HG03378 (cell line): Measurements from ENCODE around the gene YPEL5.
"Not testable (repeated sequence)": the region's sequence is repeated elsewhere in the genome, so short reads cannot be mapped to it uniquely, and the experiment has no call there.

Source experiments
- ATAC-seq: cut with Tn5 transposase; IDR thresholded peaks from one replicate; pipeline ENCODE4 v1.9.1; 2021; ENCODE audit warnings: mild to moderate bottlenecking, moderate library complexity; ENCODE audit not compliant: unreplicated experiment

Gene YPEL5

DNA sequence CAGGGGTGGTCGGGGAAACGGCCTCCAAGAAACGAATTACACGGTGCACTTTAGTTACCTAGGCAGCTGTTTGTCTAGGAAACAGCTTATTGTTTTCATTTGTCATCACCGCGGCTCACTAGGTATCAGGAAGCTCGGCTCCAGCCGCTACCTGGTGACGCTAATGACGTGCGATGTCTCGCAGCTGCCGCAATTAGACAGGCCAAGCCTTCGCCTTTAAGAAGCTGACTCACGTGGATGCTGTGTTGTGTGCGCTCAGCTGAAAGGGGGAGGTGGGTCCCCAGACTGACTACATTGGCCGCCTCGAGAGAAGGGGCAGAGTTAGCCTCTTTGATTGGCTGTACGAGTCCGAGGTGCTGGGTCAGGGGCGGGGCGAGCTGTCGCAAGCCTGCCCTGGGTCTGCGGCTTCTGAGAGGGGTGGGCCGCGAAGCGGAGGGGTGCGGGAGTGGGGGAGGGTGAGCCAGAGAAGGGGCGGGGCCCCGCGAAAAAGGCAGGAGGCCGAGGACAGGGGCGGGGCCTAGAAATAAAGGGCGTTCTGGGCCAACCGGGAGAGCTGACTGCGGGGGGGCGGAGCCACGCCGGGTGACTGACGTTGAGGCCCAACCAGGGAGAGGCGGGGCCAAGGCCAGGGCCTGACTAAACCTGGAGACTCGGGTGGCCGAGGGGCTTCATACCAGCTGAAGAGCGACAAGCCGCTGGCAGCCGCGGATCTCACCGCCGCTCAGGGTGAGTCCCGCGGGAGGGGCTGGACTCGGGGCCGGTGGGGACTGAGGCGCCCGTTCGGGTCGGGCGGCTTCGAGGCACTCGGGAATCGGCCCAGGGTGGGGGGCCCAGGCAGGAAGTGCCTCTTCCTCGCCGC, at the start of gene YPEL5:
Gene YPEL5 (plus strand): TSS at position 671 of the 859 bp plus-strand sequence. CDS start 9,645 bp downstream, outside the sequence.
- peak; percentile 95 for ATAC-seq

- ATAC-seq, result no peak
These were observed 48.4 kb upstream of the YPEL5 start for GRCh38 chr2:30098266-30099005.

GRCh38 chr2:30099366-30099765, 47.4 kb upstream of the YPEL5 start:
- ATAC-seq, result not testable (repeated sequence)

DNA sequence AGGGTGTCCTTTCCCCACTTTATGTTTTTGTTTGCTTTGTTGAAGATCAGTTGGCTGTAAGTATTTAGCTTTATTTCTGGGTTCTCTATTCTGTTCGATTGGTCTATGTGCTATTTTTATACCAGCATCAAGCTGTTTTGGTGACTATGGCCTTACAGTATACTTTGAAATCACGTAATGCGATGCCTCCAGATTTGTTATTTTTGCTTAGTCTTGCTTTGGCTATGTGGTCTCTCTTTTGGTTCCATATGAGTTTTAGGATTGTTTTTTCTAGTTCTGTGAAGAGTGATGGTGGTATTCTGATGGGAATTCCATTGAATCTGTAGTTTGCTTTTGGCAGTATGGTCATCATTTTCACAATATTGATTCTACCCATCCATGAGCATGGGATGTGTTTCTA, 46.1 kb upstream of the YPEL5 start:
- not testable (repeated sequence) for ATAC-seq

DNA sequence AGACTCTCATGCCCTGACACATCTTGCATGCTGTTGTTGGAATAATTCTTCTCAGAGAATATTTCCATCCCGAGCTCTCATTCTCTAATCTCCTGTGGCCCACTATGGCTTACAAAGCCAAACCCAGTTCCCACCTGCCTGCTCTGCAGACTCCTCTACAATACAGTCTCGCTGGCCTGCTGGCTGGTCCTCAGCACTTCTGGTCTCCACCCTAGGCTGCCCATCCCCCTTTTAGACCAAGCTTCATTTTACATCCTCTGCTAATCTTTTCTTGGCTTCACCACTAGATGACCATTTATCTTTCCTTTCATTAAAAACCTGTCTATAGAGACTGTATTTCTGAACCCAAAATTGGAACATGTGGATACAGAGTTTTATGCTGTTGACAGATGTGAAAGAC, 42.5 kb upstream of the YPEL5 start:
- no peak for ATAC-seq

GRCh38 chr2:30105556-30105955, 41.3 kb upstream of the YPEL5 start:
- no peak for ATAC-seq

DNA sequence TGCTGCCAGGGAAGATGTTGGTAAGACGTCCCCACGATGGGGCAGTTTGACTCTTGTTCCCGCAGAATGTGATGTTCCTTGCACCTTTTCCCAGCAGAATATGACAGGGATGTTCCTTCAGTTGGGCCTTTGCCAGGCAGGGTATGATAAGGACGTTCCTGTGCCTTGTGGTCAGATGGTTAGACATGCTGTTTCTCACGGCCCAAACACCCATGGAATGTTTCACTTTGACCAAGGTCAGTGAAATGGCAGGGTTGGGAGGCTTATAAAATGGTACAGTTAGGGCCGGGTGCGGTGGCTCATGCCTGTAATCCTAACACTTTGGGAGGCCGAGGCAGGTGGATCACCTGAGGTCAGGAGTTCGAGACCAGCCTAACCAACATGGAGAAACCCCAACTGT, 40.3 kb upstream of the YPEL5 start:
- ATAC-seq, result no peak

DNA sequence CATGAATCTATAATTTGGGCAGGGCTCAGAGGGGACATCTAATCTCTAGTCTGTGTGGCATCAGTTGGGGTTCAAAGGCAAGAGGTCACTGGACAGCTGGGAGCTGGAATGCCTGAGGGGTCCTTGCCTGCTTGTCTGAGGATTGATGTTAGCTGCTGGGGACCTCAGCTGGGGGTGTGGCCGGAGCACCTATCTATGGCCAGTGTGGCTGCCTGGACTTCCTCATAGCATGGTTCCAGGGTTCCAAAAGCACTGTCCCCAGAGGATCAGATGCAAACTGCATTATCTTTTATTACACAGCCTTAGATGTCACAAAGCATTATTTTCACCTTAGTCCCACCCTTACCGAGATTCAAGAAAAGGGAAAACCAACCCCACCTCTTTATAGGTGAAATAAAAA, 38.6 kb upstream of the YPEL5 start:
- no peak for ATAC-seq

DNA sequence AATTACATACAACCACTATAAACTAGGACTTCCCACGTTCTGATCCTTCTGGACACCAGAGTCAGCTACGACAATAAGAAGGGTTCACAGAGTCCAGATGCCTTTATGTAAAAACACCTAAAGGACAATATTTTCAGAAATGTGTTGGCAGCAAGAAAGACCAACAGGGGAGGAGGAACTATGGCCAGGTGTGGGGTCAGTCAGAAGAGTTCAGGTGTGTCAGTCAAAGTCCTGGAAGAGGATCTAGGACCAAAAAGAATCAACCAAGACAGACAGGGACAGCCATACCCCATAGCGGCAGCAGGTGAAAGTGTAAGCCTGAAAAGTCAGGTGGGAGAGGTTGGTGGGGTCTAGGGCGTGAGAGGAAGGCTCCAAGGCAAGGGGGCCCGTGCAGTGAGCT, 38.0 kb upstream of the YPEL5 start:
- ATAC-seq, result no peak

- no peak for ATAC-seq
These were observed 37.0 kb upstream of the YPEL5 start for GRCh38 chr2:30109856-30110255.

GRCh38 chr2:30110773-30111172, 36.0 kb upstream of the YPEL5 start:
- no peak for ATAC-seq

- ATAC-seq, result not testable (repeated sequence)
These were observed 35.6 kb upstream of the YPEL5 start for GRCh38 chr2:30111186-30111585.

DNA sequence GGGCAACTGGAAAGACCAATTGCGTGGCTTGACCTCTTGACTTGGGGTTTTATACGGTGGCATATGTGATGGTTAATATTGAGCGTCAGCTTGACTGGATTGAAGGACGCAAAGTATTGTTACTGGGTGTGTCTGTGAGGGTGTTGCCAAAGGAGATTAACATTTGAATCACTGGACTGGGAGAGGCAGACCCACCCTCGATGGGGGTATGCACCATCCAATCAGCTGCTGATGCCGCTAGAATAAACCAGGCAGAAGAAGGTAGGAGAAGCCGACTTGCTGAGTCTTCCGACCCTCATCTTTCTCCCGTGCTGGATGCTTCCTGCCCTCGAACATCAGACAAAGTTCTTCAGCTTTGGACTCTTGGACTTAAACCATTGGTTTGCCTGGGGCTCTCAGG, 34.2 kb upstream of the YPEL5 start:
- no peak for ATAC-seq

- no peak for ATAC-seq
These were observed 33.1 kb upstream of the YPEL5 start for GRCh38 chr2:30113617-30114293.

- ATAC-seq, result no peak
These were observed 31.4 kb upstream of the YPEL5 start for GRCh38 chr2:30115141-30115980.

- no peak for ATAC-seq
These were observed 30.9 kb upstream of the YPEL5 start for GRCh38 chr2:30115981-30116285.

- no peak for ATAC-seq
These were observed 24.4 kb upstream of the YPEL5 start for GRCh38 chr2:30122362-30122761.

DNA sequence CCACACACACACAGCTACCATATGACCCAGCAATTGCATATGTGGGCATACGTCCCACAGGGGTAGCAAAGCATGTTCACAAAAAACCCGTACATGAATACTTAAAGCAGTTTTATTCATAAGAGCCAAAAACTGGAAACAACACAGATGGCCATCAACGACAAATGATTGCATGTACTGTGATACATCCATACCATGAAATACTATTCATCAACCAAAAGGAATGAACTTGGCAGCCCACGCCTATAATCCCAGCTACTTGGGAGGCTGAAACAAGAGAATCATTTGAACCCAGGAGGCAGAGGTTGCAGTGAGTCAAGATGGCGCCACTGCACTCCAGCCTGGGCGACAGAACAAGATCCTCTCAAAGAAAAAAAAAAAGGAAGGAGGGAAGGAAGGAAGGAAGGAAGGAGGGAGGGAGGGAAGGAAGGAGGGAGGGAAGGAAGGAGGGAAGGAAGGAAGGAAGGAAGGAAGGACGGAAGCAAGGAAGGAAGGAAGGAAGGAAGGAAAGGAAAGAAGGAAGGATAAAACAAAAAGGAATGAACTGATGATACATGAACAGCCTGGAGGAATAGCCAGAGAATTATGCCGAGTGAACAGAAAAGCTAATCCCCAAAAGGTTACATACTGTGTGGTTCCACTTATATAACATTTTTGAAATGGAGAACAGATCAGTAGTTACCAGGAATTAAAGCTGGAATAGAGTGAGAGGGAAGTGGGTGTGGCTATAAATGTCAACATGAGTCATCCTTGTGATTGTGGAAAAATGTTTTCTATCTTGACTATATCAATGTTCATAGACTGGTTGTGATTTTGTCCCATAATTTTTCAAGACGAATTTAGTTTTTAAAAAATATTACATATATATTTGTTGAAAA, 19.6 kb upstream of the YPEL5 start:
- ATAC-seq, result no peak

- no peak for ATAC-seq
These were observed 12.2 kb upstream of the YPEL5 start for GRCh38 chr2:30134582-30134981.

DNA sequence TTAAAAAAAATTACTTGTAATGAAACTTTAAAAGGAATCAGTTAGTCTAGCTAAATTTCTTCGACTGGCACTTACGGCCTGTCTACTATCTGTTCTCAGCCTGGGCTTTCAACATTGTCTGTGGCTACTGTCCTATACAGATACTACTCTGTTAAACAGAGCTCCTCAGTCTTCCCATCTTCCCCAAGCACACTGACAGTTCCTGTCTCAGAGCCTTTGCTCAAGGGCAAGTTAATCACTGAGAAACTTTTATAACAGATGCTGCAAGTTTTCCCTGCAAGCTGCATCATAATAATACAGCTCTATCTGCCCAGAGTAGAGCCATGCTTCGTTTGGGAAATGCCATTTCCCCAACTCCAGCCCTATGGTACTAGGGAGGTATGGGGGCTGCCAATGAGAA, 11.3 kb upstream of the YPEL5 start:
- ATAC-seq, result no peak
